ENCODE measurements around the gene ST8SIA3.

The ST8SIA3 gene, protein sequence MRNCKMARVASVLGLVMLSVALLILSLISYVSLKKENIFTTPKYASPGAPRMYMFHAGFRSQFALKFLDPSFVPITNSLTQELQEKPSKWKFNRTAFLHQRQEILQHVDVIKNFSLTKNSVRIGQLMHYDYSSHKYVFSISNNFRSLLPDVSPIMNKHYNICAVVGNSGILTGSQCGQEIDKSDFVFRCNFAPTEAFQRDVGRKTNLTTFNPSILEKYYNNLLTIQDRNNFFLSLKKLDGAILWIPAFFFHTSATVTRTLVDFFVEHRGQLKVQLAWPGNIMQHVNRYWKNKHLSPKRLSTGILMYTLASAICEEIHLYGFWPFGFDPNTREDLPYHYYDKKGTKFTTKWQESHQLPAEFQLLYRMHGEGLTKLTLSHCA

GRCh38 chr18:57352271-57352701, at the start of gene ST8SIA3:
Gene ST8SIA3, plus strand, starts transcription at chr18:57352557. Its CDS starts 290 bp downstream, at chr18:57352847.
- no peak for TF ChIP-seq CTCF (IDR thresholded peaks at IDR 0.05; ENCODE audit: low read length, missing control alignments)
- no peak within 1 kb of the TSS for H3K4me3 ChIP-seq (replicated peaks; ENCODE audit: low read depth, low read length)
- no peak for DNase-seq (ENCODE audit: low read depth)

GRCh38 chr18:57311472-57311871, 40.9 kb upstream of the ST8SIA3 start:
- no peak for DNase-seq (ENCODE audit: low read depth)
- no peak for TF ChIP-seq CTCF (IDR thresholded peaks at IDR 0.05; ENCODE audit: low read length, missing control alignments)
- H3K4me3 ChIP-seq (replicated peaks; ENCODE audit: low read depth, low read length): no peak overlapping the region

GRCh38 chr18:57312346-57313144, 39.8 kb upstream of the ST8SIA3 start:
- no peak for DNase-seq (ENCODE audit: low read depth)
- TF ChIP-seq CTCF (IDR thresholded peaks at IDR 0.05; ENCODE audit: low read length, missing control alignments): no peak
- H3K4me3 ChIP-seq (replicated peaks; ENCODE audit: low read depth, low read length): no peak overlapping the region

DNA sequence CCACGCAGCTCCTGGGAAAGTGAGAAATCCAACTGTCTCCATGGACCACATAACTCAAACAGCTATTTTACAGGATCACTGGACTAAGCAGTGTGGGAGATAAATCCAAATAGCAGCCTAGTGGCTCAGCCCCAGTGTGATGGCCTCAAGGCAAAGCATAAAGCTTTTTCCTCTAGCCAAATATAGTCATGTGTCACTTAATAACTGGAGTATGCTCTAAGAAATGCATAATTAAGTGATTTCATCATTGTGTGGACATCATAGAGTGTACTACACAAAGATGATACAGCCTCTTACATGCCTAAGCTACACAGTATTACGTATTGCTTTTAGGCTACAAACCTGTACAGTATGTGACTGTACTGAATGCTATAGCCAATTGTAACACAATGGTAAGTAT, 31.8 kb upstream of the ST8SIA3 start:
- no peak for DNase-seq (ENCODE audit: low read depth)
- TF ChIP-seq CTCF (IDR thresholded peaks at IDR 0.05; ENCODE audit: low read length, missing control alignments): no peak
- no peak overlapping the region for H3K4me3 ChIP-seq (replicated peaks; ENCODE audit: low read depth, low read length)

DNA sequence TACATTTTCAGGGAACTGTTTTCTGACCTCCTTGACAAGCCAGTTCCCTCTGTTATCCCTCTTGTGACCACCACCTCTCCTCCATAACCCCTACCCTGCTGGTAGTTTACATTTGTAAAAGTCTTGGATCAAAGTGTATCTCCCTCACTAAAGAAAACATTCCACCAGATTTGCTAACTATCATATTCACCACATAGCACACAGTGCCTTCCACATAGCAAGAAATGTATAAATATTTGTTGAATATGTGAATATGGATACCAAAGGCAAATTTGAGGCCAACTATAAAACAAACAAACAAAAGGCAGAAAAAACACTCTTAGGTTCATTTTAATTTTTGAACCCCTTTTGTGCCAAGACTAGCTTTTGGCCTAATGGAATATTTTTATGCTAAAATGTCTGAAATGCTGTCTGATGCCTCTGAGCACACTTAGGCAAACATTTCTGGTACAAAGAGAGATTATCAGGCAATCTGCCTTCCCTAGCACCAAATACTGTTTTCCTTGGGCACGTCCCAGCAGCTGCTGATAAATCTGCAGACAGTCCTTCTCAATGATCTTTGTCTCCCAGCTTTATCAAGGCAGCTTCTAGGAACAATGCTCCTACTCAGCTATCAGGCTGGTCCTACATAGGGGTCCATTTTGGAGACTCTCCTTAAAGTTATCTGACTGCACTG, 26.7 kb upstream of the ST8SIA3 start:
- H3K4me3 ChIP-seq (replicated peaks; ENCODE audit: low read depth, low read length): no peak overlapping the region
- DNase-seq (ENCODE audit: low read depth): no peak
- no peak for TF ChIP-seq CTCF (IDR thresholded peaks at IDR 0.05; ENCODE audit: low read length, missing control alignments)

DNA sequence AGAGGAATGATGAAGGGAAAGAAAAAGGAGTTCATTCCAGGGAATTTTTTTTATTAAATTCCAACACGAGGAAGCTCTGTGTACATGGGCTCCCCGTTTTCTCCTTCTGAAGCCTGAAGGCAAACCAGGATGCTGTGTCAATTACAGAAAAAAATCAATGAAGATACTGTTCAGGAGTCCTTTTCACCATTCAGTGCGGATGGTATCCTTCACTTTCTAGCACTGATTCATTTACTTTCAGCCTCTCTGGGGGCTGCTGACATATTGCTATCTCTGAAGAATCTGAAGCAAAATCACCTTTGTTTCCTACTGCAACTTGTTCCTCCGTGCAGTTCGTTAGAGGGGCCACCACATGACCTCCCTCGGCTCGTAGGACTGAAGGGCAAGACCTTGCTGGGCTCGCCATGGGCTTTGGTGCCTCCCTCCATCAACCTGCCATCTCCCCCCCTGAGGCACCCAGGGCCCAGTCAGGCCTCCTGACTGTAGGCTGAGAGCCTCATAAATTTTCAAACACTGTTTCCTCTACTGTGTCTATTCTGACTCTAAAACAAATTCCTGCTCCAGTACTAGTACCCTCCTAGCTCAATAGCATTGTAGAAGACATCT, 25.5 kb upstream of the ST8SIA3 start:
- no peak for TF ChIP-seq CTCF (IDR thresholded peaks at IDR 0.05; ENCODE audit: low read length, missing control alignments)
- H3K4me3 ChIP-seq (replicated peaks; ENCODE audit: low read depth, low read length): no peak overlapping the region
- no peak for DNase-seq (ENCODE audit: low read depth)

Measured in fibroblast of pulmonary artery (primary cell).